Stomach (tissue), 4 donors: ENCODE results near the gene ZSWIM5.

ENCODE experiments used
- CTCF ChIP-seq, 7 experiments: fragments of 450-650 bp in 4 of 7; fragments of 200-600 bp in 3 of 7; sonication (generic) in 3 of 7; IDR thresholded peaks; one replicate each; pipeline ENCODE4 v1.5.1; 2016 to 2019; ENCODE audit warnings: antibody characterized with exemption in 7 of 7, control low read depth in 2 of 7, mild to moderate bottlenecking in 1 of 7
- POLR2A ChIP-seq, 4 donors: fragments of 450-650 bp; IDR thresholded peaks; one replicate each; pipeline ENCODE4 v1.6.1; 2016; ENCODE audit warnings: antibody characterized with exemption in 4 of 4, control low read depth in 2 of 4, mild to moderate bottlenecking in 1 of 4, moderate library complexity in 1 of 4
- POLR2AphosphoS5 ChIP-seq, 3 donors: sonication (generic); formaldehyde crosslinking; IDR thresholded peaks; one replicate each; pipeline ENCODE4 v1.6.1; 2016; ENCODE audit warnings: antibody characterized with exemption in 3 of 3

GRCh38 chr1:45152126-45152525 lies 54.3 kb downstream of the ZSWIM5 start:
- TF ChIP-seq CTCF (IDR thresholded peaks at IDR 0.05), result no peak
- no peak for TF ChIP-seq POLR2A (IDR thresholded peaks at IDR 0.05)
- no peak for TF ChIP-seq POLR2AphosphoS5 (IDR thresholded peaks at IDR 0.05)
